NCI-H1436 (cell line): ENCODE measurements around the gene TMEM106C.

ENCODE experiments used
- DNase-seq: peaks from one replicate; lab custom pipeline; 2025; lab: John Stamatoyannopoulos, UW

TMEM106C gene

GRCh38 chr12:47979686-47980085 lies 16.3 kb downstream of the TMEM106C start:
- DNase-seq, result no peak

GRCh38 chr12:47980197-47980596 lies 16.8 kb downstream of the TMEM106C start:
- no peak for DNase-seq

- DNase-seq, result no peak
Observed at GRCh38 chr12:47980779-47981495, 17.5 kb downstream of the TMEM106C start.

- no peak for DNase-seq
Observed at GRCh38 chr12:47981496-47982260, 18.3 kb downstream of the TMEM106C start.

- no peak for DNase-seq
Observed at GRCh38 chr12:47982311-47982710, 18.9 kb downstream of the TMEM106C start.

- no peak for DNase-seq
Observed at GRCh38 chr12:47982770-47983169, 19.4 kb downstream of the TMEM106C start.

GRCh38 chr12:47983541-47984115 lies 20.2 kb downstream of the TMEM106C start:
- no peak for DNase-seq

GRCh38 chr12:47984331-47984801 lies 21.0 kb downstream of the TMEM106C start:
- no peak for DNase-seq

- no peak for DNase-seq
Observed at GRCh38 chr12:47985596-47986290, 22.3 kb downstream of the TMEM106C start.

GRCh38 chr12:47986291-47986660 lies 22.9 kb downstream of the TMEM106C start:
- no peak for DNase-seq

GRCh38 chr12:47986832-47987231 lies 23.4 kb downstream of the TMEM106C start:
- DNase-seq, result no peak

- DNase-seq, result no peak
Observed at GRCh38 chr12:47987411-47988072, 24.1 kb downstream of the TMEM106C start.

GRCh38 chr12:47988073-47989022 lies 25.0 kb downstream of the TMEM106C start:
- DNase-seq, result no peak

- no peak for DNase-seq
Observed at GRCh38 chr12:47989023-47989417, 25.6 kb downstream of the TMEM106C start.

- DNase-seq, result no peak
Observed at GRCh38 chr12:47989666-47990065, 26.3 kb downstream of the TMEM106C start.

- no peak for DNase-seq
Observed at GRCh38 chr12:47990351-47991105, 27.1 kb downstream of the TMEM106C start.

GRCh38 chr12:47991106-47992061 lies 28.0 kb downstream of the TMEM106C start:
- no peak for DNase-seq

GRCh38 chr12:47992776-47993175 lies 29.4 kb downstream of the TMEM106C start:
- DNase-seq, result no peak

- no peak for DNase-seq
Observed at GRCh38 chr12:47993491-47993890, 30.1 kb downstream of the TMEM106C start.
